GM23338 (cell line): ENCODE measurements around the gene DNAJC1.

Experiments used
- CREB1 ChIP-seq: fragments of 250-450 bp; sonication (Bioruptor Pico); IDR thresholded peaks from 2 replicates; pipeline ENCODE4 v1.5.0; 2020; ENCODE audit warnings: low read depth, mild to moderate bottlenecking, moderate library complexity
- CTCF ChIP-seq, 2 experiments: fragments of 200-600 bp in 1 of 2; sonication (generic) in 1 of 2; conservative IDR thresholded peaks; 2 replicates each; pipeline versions ENCODE4 v1.5.1 to v1.6.1; 2016 to 2017; ENCODE audit warnings: antibody characterized with exemption in 2 of 2, low read depth in 2 of 2, mild to moderate bottlenecking in 2 of 2, moderate library complexity in 1 of 2
- EZH2 ChIP-seq: fragments of 200-600 bp; sonication (generic); IDR thresholded peaks from one replicate; pipeline ENCODE4 v1.8.0; 2017; ENCODE audit warnings: antibody characterized with exemption, mild to moderate bottlenecking, low read depth; ENCODE audit not compliant: unreplicated experiment
- EZH2phosphoT487 ChIP-seq: fragments of 200-600 bp; sonication (generic); IDR thresholded peaks from one replicate; pipeline ENCODE4 v1.8.1; 2018; ENCODE audit warnings: antibody characterized with exemption; ENCODE audit not compliant: unreplicated experiment
- JUNB ChIP-seq: IDR thresholded peaks from one replicate; pipeline ENCODE4 v1.6.1; 2016; ENCODE audit warnings: antibody characterized with exemption; ENCODE audit not compliant: unreplicated experiment
- POLR2AphosphoS5 ChIP-seq: IDR thresholded peaks from 2 replicates; pipeline ENCODE4 v1.6.1; 2016; ENCODE audit warnings: antibody characterized with exemption, low read depth
- REST ChIP-seq: IDR thresholded peaks from one replicate; pipeline ENCODE4 v1.6.1; 2018; ENCODE audit warnings: antibody characterized with exemption; ENCODE audit not compliant: unreplicated experiment
- ZNF114 ChIP-seq: fragments of 250-450 bp; sonication (Bioruptor Pico); IDR thresholded peaks from 2 replicates; pipeline ENCODE4 v1.5.0; 2020; ENCODE audit warnings: mild to moderate bottlenecking, moderate library complexity
- ZNF331 ChIP-seq: fragments of 250-450 bp; sonication (Bioruptor Pico); IDR thresholded peaks from 2 replicates; pipeline ENCODE4 v1.5.0; 2020; ENCODE audit warnings: low read depth, mild to moderate bottlenecking, moderate library complexity

- TF ChIP-seq CTCF (conservative IDR thresholded peaks at IDR 0.05; ENCODE audit: low read depth in 2 of 2) (no peak), REST (no peak), EZH2phosphoT487 (no peak), EZH2 (no peak), POLR2AphosphoS5 (no peak), ZNF331 (CRISPR knock-in tag) (no peak), ZNF114 (CRISPR knock-in tag) (no peak), CREB1 (CRISPR knock-in tag) (no peak), JUNB (no peak)
Measured at GRCh38 chr10:22017283-22018020, 13.9 kb upstream of the DNAJC1 start.
